ENCODE measurements around the gene OR6C65. TPM values are rescaled to one million over a fixed set of nuclear protein-coding genes. Genes with fewer than 3 reads are reported as not detected.

OR6C65 gene
- total and polyA plus RNA-seq, 10 donors: not detected

DNA sequence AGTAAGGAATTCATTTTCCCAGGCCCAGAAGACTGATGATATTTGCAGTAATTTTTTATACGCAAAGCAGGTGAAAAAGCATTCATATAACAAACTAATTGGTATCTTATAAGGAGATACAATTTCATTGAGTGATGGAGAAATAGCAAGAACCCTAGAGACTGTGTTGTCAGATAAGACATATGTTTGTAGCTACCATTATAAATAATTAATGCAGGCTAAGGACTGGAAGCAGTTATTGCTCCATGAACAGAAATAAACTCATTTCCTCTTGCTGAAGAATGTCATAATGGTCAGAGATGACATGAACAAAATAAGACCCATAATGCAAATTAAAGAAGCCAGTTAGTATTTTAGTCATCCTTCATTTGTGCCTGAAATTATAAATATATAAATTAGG is 45.0 kb downstream of the OR6C65 start:
- no peaks in the 10 kb centered on the region for H3K27me3 ChIP-seq (replicated peaks in 1 of 7)
- no peaks in the 10 kb centered on the region for H3K4me1 ChIP-seq
- 90 to 100% (median 96%) methylated on average over 1 of the region's 1 CpG for whole genome bisulfite sequencing, 5 donors
- no peaks in the 10 kb centered on the region for H3K36me3 ChIP-seq
- H3K27ac ChIP-seq: no peak overlapping the region
- no peak for DNase-seq
- intact Hi-C loops (cut with DNase I; ENCODE audit: low total_unique reads): no loop called here
- peaks cover 0 to 20% (median 15%) of the 10 kb centered on the region in 8 donors for H3K9me3 ChIP-seq
- TF ChIP-seq, protein P1, sequence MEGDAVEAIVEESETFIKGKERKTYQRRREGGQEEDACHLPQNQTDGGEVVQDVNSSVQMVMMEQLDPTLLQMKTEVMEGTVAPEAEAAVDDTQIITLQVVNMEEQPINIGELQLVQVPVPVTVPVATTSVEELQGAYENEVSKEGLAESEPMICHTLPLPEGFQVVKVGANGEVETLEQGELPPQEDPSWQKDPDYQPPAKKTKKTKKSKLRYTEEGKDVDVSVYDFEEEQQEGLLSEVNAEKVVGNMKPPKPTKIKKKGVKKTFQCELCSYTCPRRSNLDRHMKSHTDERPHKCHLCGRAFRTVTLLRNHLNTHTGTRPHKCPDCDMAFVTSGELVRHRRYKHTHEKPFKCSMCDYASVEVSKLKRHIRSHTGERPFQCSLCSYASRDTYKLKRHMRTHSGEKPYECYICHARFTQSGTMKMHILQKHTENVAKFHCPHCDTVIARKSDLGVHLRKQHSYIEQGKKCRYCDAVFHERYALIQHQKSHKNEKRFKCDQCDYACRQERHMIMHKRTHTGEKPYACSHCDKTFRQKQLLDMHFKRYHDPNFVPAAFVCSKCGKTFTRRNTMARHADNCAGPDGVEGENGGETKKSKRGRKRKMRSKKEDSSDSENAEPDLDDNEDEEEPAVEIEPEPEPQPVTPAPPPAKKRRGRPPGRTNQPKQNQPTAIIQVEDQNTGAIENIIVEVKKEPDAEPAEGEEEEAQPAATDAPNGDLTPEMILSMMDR (IDR thresholded peaks at IDR 0.05 in 8 of 11, conservative IDR thresholded peaks at IDR 0.05 in 3 of 11): no peak
- TF ChIP-seq POLR2AphosphoS5 (IDR thresholded peaks at IDR 0.05): no peak
- no peak for TF ChIP-seq POLR2A (IDR thresholded peaks at IDR 0.05)
- H3K4me3 ChIP-seq: no peak overlapping the region

DNA sequence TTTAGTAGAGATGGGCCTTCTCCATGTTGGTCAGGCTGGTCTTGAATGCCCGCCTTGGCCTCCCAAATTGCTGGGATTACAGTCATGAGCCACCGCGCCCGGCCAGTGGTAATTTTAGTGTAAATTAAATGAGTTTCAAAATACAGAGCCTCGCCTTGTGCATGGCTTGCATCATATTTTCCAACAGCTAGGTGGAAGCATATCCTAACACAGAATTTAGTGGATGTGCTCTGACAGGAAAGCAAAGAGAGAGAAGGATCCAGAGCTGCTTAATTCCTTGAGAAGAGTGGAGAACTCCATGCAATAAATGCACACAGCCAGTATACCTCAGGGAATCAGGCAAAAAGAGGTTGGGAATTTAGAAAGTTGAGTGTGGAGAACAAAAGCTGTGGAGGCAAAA is 46.0 kb downstream of the OR6C65 start:
- peaks cover 0 to 10% (median 6%) of the 10 kb centered on the region in 8 donors for H3K9me3 ChIP-seq
- no peaks in the 10 kb centered on the region for H3K27me3 ChIP-seq (replicated peaks in 1 of 7)
- intact Hi-C loops (cut with DNase I; ENCODE audit: low total_unique reads): no loop called here
- DNase-seq: no peak
- H3K27ac ChIP-seq: no peak overlapping the region
- no peaks in the 10 kb centered on the region for H3K4me1 ChIP-seq
- no peaks in the 10 kb centered on the region for H3K36me3 ChIP-seq
- no peak overlapping the region for H3K4me3 ChIP-seq
- 85 to 95% (median 88%) methylated on average over 5 of the region's 5 CpGs for WGBS, 5 donors
- TF ChIP-seq POLR2A (IDR thresholded peaks at IDR 0.05) (no peak), POLR2AphosphoS5 (IDR thresholded peaks at IDR 0.05) (no peak)
- TF ChIP-seq, protein P1 (IDR thresholded peaks at IDR 0.05 in 8 of 11, conservative IDR thresholded peaks at IDR 0.05 in 3 of 11): no peak

DNA sequence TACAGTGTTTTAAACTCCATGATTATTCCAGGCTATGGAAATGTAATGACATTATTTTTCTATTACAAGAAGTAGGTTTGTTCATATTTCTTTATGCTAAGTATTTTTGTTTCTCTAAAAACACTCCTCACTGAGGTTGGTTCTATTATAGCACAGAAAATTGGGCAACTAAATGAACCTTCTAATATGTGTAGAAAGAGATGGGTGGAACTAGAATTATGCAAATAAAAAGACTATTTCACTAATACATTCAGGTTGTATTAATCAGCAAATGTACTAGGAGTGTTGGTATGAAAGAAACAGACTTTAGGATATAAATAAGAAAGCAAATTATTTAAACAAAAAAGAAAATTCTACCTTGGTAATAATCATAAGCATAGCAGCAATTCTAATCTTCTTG is 48.5 kb downstream of the OR6C65 start:
- intact Hi-C loops (cut with DNase I; ENCODE audit: low total_unique reads): no loop called here
- H3K36me3 ChIP-seq: no peaks in the 10 kb centered on the region
- no peak overlapping the region for H3K4me3 ChIP-seq
- no peaks in the 10 kb centered on the region for H3K4me1 ChIP-seq
- TF ChIP-seq POLR2AphosphoS5 (IDR thresholded peaks at IDR 0.05) (no peak), POLR2A (IDR thresholded peaks at IDR 0.05) (no peak)
- TF ChIP-seq, protein P1 (IDR thresholded peaks at IDR 0.05 in 8 of 11, conservative IDR thresholded peaks at IDR 0.05 in 3 of 11): no peak
- H3K27me3 ChIP-seq (replicated peaks in 1 of 7): no peaks in the 10 kb centered on the region
- no peaks in the 10 kb centered on the region for H3K9me3 ChIP-seq
- H3K27ac ChIP-seq: no peak overlapping the region
- DNase-seq: no peak

Other genes starting within 250 kb of the OR6C65 start
- not detected for gene OR10A7, start 179.5 kb upstream of the OR6C65 start, total RNA-seq
- not detected for gene OR10A7, start 179.5 kb upstream of the OR6C65 start, polyA plus RNA-seq
- gene OR6C74, start 155.9 kb upstream of the OR6C65 start, total RNA-seq: not detected
- not detected for gene OR6C74, start 155.9 kb upstream of the OR6C65 start, polyA plus RNA-seq
- gene OR6C6, start 104.0 kb upstream of the OR6C65 start, total RNA-seq: not detected
- gene OR6C6, start 104.0 kb upstream of the OR6C65 start, polyA plus RNA-seq: not detected
- gene OR6C1, start 86.2 kb upstream of the OR6C65 start, total RNA-seq: not detected
- gene OR6C1, start 86.2 kb upstream of the OR6C65 start, polyA plus RNA-seq: not detected
- gene OR6C3, start 69.8 kb upstream of the OR6C65 start, total RNA-seq: not detected
- not detected for gene OR6C3, start 69.8 kb upstream of the OR6C65 start, polyA plus RNA-seq
- gene OR6C75, start 37.6 kb upstream of the OR6C65 start, total RNA-seq: not detected
- not detected for gene OR6C75, start 37.6 kb upstream of the OR6C65 start, polyA plus RNA-seq
- not detected for gene OR6C76, start 25.7 kb downstream of the OR6C65 start, total RNA-seq
- not detected for gene OR6C76, start 25.7 kb downstream of the OR6C65 start, polyA plus RNA-seq
- not detected for gene OR6C2, start 43.5 kb downstream of the OR6C65 start, total RNA-seq
- not detected for gene OR6C2, start 43.5 kb downstream of the OR6C65 start, polyA plus RNA-seq
- gene OR6C70, start 69.6 kb downstream of the OR6C65 start, total RNA-seq: not detected
- not detected for gene OR6C70, start 69.6 kb downstream of the OR6C65 start, polyA plus RNA-seq
- gene OR6C68, start 91.8 kb downstream of the OR6C65 start, total RNA-seq: not detected
- not detected for gene OR6C68, start 91.8 kb downstream of the OR6C65 start, polyA plus RNA-seq
- not detected for gene OR6C4, start 149.1 kb downstream of the OR6C65 start, total RNA-seq
- not detected for gene OR6C4, start 149.1 kb downstream of the OR6C65 start, polyA plus RNA-seq
- not detected for gene OR2AP1, start 171.9 kb downstream of the OR6C65 start, total RNA-seq
- gene OR2AP1, start 171.9 kb downstream of the OR6C65 start, polyA plus RNA-seq: not detected
- gene OR10P1, start 236.4 kb downstream of the OR6C65 start, total RNA-seq: not detected
- not detected for gene OR10P1, start 236.4 kb downstream of the OR6C65 start, polyA plus RNA-seq